Measurements from ENCODE around the gene DGKZ.
A peak's percentile ranks its signal among the peaks of the same experiment; 100 is the strongest.
"Not testable (repeated sequence)": the region's sequence is repeated elsewhere in the genome, so short reads cannot be mapped to it uniquely, and the experiment has no call there.

DGKZ gene

GRCh38 chr11:46367244-46367915, 20.1 kb downstream of the DGKZ start:
- DNase-seq (ENCODE audit: low spot score): peak; percentile 76

GRCh38 chr11:46367916-46368267, 20.6 kb downstream of the DGKZ start:
- no peak for DNase-seq (ENCODE audit: low spot score)

- peak; percentile 45 for DNase-seq (ENCODE audit: low spot score)
These were observed 22.3 kb downstream of the DGKZ start for GRCh38 chr11:46369458-46370152.

- DNase-seq (ENCODE audit: low spot score): no peak
These were observed 23.0 kb downstream of the DGKZ start for GRCh38 chr11:46370253-46370652.

- DNase-seq (ENCODE audit: low spot score): not testable (repeated sequence)
These were observed 24.0 kb downstream of the DGKZ start for GRCh38 chr11:46371262-46371661.

- DNase-seq (ENCODE audit: low spot score): no peak
These were observed 24.8 kb downstream of the DGKZ start for GRCh38 chr11:46372086-46372485.

GRCh38 chr11:46372501-46372900, 25.2 kb downstream of the DGKZ start:
- not testable (repeated sequence) for DNase-seq (ENCODE audit: low spot score)

- DNase-seq (ENCODE audit: low spot score): no peak
These were observed 26.8 kb downstream of the DGKZ start for GRCh38 chr11:46373787-46374740.

- no peak for DNase-seq (ENCODE audit: low spot score)
These were observed 27.6 kb downstream of the DGKZ start for GRCh38 chr11:46374815-46375214.

- DNase-seq (ENCODE audit: low spot score): no peak
These were observed 28.3 kb downstream of the DGKZ start for GRCh38 chr11:46375392-46376101.

- DNase-seq (ENCODE audit: low spot score): no peak
These were observed 29.2 kb downstream of the DGKZ start for GRCh38 chr11:46376258-46377050.

- no peak for DNase-seq (ENCODE audit: low spot score)
These were observed 30.0 kb downstream of the DGKZ start for GRCh38 chr11:46377290-46377689.

- no peak for DNase-seq (ENCODE audit: low spot score)
These were observed 30.6 kb downstream of the DGKZ start for GRCh38 chr11:46377831-46378230.

GRCh38 chr11:46378296-46378695, 31.0 kb downstream of the DGKZ start:
- DNase-seq (ENCODE audit: low spot score): no peak

- no peak for DNase-seq (ENCODE audit: low spot score)
These were observed 31.7 kb downstream of the DGKZ start for GRCh38 chr11:46378811-46379481.

- not testable (repeated sequence) for DNase-seq (ENCODE audit: low spot score)
These were observed 32.4 kb downstream of the DGKZ start for GRCh38 chr11:46379482-46380293.

GRCh38 chr11:46380340-46381047, 33.2 kb downstream of the DGKZ start:
- peak; percentile 31 for DNase-seq (ENCODE audit: low spot score)

GRCh38 chr11:46381048-46381818, 34.0 kb downstream of the DGKZ start, which contains the start of gene MDK:
MDK (plus strand) TSS chr11:46381669; CDS start chr11:46382058, 389 bp downstream.
- DNase-seq (ENCODE audit: low spot score): no peak

All from CD4-positive, alpha-beta T cell treated with Interleukin-15 for 4 hours (primary cell).